Stimulated activated CD4-positive, alpha-beta T cell treated with anti-CD3 and anti-CD28 coated beads, TNF-alpha, amount 100 ng/mL, for 48 hours (primary cell): ENCODE data around the gene MTRF1.
"Not testable (repeated sequence)": the region's sequence is repeated elsewhere in the genome, so short reads cannot be mapped to it uniquely, and the experiment has no call there.

ENCODE experiments used
- DNase-seq, 3 donors: peaks; one replicate each; pipeline ENCODE4 v3.0.0-alpha.2; 2020; ENCODE audit warnings: low read depth in 3 of 3

The MTRF1 gene

GRCh38 chr13:41222259-41222852, 41.0 kb downstream of the MTRF1 start:
- peak; percentile 3 to 34 (median 25) for DNase-seq

GRCh38 chr13:41220401-41220800, 43.0 kb downstream of the MTRF1 start:
- no peak for DNase-seq

- no peak for DNase-seq
These were observed 47.2 kb downstream of the MTRF1 start for GRCh38 chr13:41216160-41216559.

GRCh38 chr13:41213919-41214318, 49.5 kb downstream of the MTRF1 start:
- no peak for DNase-seq

GRCh38 chr13:41213316-41213715, 50.1 kb downstream of the MTRF1 start:
- DNase-seq: no peak

GRCh38 chr13:41212881-41213280, 50.5 kb downstream of the MTRF1 start:
- DNase-seq: no peak

- DNase-seq: no peak
These were observed 52.3 kb downstream of the MTRF1 start for GRCh38 chr13:41211062-41211461.

- DNase-seq: no peak
These were observed 56.9 kb downstream of the MTRF1 start for GRCh38 chr13:41206467-41206866.

- no peak for DNase-seq
These were observed 59.6 kb downstream of the MTRF1 start for GRCh38 chr13:41203810-41204209.

- DNase-seq: no peak
These were observed 63.2 kb downstream of the MTRF1 start for GRCh38 chr13:41200126-41200525.

GRCh38 chr13:41199526-41199925, 63.9 kb downstream of the MTRF1 start:
- no peak for DNase-seq

- DNase-seq: no peak
These were observed 64.3 kb downstream of the MTRF1 start for GRCh38 chr13:41199079-41199478.

- DNase-seq: no peak
These were observed 66.8 kb downstream of the MTRF1 start for GRCh38 chr13:41196620-41197019.

- no peak for DNase-seq
These were observed 67.4 kb downstream of the MTRF1 start for GRCh38 chr13:41196011-41196410.

GRCh38 chr13:41193919-41194824, 69.2 kb downstream of the MTRF1 start, which contains the start of gene KBTBD7:
KBTBD7 (minus strand) TSS chr13:41194569; CDS start chr13:41194257, 312 bp downstream.
- DNase-seq: peak; percentile 87 to 93 (median 90)

- DNase-seq: no peak
These were observed 69.9 kb downstream of the MTRF1 start for GRCh38 chr13:41193469-41193868.

GRCh38 chr13:41188584-41188983, 74.8 kb downstream of the MTRF1 start:
- DNase-seq: no peak

GRCh38 chr13:41186481-41186880, 76.9 kb downstream of the MTRF1 start:
- DNase-seq: no peak

GRCh38 chr13:41182231-41182630, 81.1 kb downstream of the MTRF1 start:
- DNase-seq: no peak

GRCh38 chr13:41179593-41180250, 83.7 kb downstream of the MTRF1 start:
- DNase-seq: no peak

- no peak for DNase-seq
These were observed 85.3 kb downstream of the MTRF1 start for GRCh38 chr13:41178040-41178439.

- no peak for DNase-seq
These were observed 85.8 kb downstream of the MTRF1 start for GRCh38 chr13:41177616-41178015.

GRCh38 chr13:41175576-41175975, 87.8 kb downstream of the MTRF1 start:
- DNase-seq: not testable (repeated sequence)
